ENCODE results near the gene RPS24. TPM values are rescaled to one million over a fixed set of nuclear protein-coding genes. Genes with fewer than 3 reads are reported as not detected.

RPS24 gene
- total and polyA plus RNA-seq, 2 of the 13 experiments (the other 11 are each of a cell fraction or from before 2014, with no cell fraction given): 2,690 to 3,319 TPM

DNA sequence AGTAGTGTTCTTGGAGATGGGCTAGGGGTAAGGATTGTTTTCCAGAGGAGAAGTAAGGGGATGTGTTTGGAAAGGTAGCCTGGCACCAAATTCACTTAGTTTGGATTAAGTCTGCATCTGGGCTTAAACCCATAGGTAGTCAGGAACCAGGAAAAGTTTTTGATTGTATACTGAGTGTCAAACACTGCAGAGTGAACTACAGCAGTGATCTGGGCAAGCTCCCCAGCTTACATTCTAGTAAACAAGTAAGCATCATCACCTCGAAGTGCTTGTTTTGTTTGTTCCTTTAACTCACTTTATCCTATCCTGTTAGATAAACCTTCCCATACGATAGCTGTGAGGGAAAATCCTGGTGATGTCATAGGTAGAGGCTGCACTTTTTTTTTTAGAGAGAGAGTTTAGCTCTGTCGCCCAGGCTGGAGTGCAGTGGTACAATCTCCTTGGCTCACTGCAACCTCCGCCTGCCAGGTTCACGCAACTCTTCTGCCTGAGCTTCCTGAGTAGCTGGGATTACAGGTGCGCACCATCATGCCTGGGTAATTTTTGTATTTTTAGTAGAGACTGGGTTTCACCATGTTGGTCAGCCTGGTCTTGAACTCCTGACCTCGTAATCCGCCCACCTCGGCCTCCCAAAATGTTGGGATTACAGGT lies 2.4 kb downstream of the RPS24 start:
- no peak for DNase-seq (ENCODE audit: low spot score)
- peaks cover 55% of the 10 kb centered on the region for H3K79me2 ChIP-seq (ENCODE audit: insufficient read depth, low read length)
- ATAC-seq: no peak
- no peak for TF ChIP-seq ZNF367 (CRISPR knock-in tag; IDR thresholded peaks at IDR 0.05; ENCODE audit: borderline replicate concordance)
- no peak for TF ChIP-seq KDM1A (CRISPR knock-in tag; IDR thresholded peaks at IDR 0.05)
- no peak for TF ChIP-seq LCORL (IDR thresholded peaks at IDR 0.05)
- TF ChIP-seq LCORL (CRISPR knock-in tag; IDR thresholded peaks at IDR 0.05): 0 out of 2 replicates have a peak, but pooled peaks have one; percentile 19
- no peak for TF ChIP-seq NAIF1 (CRISPR knock-in tag; IDR thresholded peaks at IDR 0.05; ENCODE audit: borderline replicate concordance)
- TF ChIP-seq ZNF777 (CRISPR knock-in tag; IDR thresholded peaks at IDR 0.05): 0 out of 2 replicates have a peak, but pooled peaks have one; percentile 11
- TF ChIP-seq ZNF572 (CRISPR knock-in tag; IDR thresholded peaks at IDR 0.05): no peak
- peak; percentile 53; the same call in 1 of the 2 replicates for TF ChIP-seq RBFOX2 (IDR thresholded peaks at IDR 0.05; ENCODE audit: low read depth, low read length)
- peak; percentile 45; the same call in 1 of the 2 replicates for TF ChIP-seq ATF7 (IDR thresholded peaks at IDR 0.05)
- no peak for TF ChIP-seq ATF7 (CRISPR knock-in tag; IDR thresholded peaks at IDR 0.05)
- TF ChIP-seq SRY (CRISPR knock-in tag; IDR thresholded peaks at IDR 0.05): no peak
- 0 out of 2 replicates have a peak, but pooled peaks have one; percentile 62 for TF ChIP-seq FOXO4 (CRISPR knock-in tag; conservative IDR thresholded peaks at IDR 0.05)
- no peak for TF ChIP-seq ZNF362 (CRISPR knock-in tag; IDR thresholded peaks at IDR 0.05; ENCODE audit: borderline replicate concordance)
- no peak for TF ChIP-seq ZNF230 (CRISPR knock-in tag; IDR thresholded peaks at IDR 0.05)
- TF ChIP-seq ZNF878 (CRISPR knock-in tag; IDR thresholded peaks at IDR 0.05): 0 out of 2 replicates have a peak, but pooled peaks have one; percentile 28
- TF ChIP-seq, protein P1, sequence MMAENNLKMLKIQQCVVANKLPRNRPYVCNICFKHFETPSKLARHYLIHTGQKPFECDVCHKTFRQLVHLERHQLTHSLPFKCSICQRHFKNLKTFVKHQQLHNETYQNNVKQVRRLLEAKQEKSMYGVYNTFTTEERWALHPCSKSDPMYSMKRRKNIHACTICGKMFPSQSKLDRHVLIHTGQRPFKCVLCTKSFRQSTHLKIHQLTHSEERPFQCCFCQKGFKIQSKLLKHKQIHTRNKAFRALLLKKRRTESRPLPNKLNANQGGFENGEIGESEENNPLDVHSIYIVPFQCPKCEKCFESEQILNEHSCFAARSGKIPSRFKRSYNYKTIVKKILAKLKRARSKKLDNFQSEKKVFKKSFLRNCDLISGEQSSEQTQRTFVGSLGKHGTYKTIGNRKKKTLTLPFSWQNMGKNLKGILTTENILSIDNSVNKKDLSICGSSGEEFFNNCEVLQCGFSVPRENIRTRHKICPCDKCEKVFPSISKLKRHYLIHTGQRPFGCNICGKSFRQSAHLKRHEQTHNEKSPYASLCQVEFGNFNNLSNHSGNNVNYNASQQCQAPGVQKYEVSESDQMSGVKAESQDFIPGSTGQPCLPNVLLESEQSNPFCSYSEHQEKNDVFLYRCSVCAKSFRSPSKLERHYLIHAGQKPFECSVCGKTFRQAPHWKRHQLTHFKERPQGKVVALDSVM (CRISPR knock-in tag; IDR thresholded peaks at IDR 0.05): no peak
- no peak for TF ChIP-seq MBNL3 (CRISPR knock-in tag; conservative IDR thresholded peaks at IDR 0.05)
- no peak for FAIRE-seq
- peak overlapping the region; percentile 71 for H3K27ac ChIP-seq (ENCODE audit: extremely low read length, insufficient read depth, low read length)
- H3K36me3 ChIP-seq (replicated peaks in 1 of 2; ENCODE audit: control insufficient read depth in 1 of 2, insufficient read depth in 2 of 2, low read length in 2 of 2): peaks cover 27 to 60% of the 10 kb centered on the region in 2 experiments
- ChIA-PET POLR2A (interaction anchor here (0.7 kb wide), 1 partner anchor 939 kb away, joined by 3 read pairs; no protein-coding TSS in a partner anchor), CTCF (ENCODE audit: low intra/inter-chr PET ratio, low total read pairs) (no interaction called here)
- peak overlapping the region; percentile 74 for H3K4me2 ChIP-seq (ENCODE audit: low read depth, low read length)
- intact Hi-C loops (cut with micrococcal nuclease; ENCODE audit: unreplicated experiment) (no loop called here), in situ Hi-C loops (cut with HindIII; ENCODE audit: extremely low pct_ligation_motif_present, low pct_unique_long_range_greater_than_20kb) (no loop called here)
- no TSS peak for BruUV-seq (replicated peaks)
- 91% methylated on average over 9 of the region's 9 CpGs for WGBS (ENCODE audit: low lambda C conversion rate)
- H3K27me3 ChIP-seq (ENCODE audit: control insufficient read depth in 1 of 2, insufficient read depth in 2 of 2, low read length in 2 of 2): no peaks in the 10 kb centered on the region; a peak in 2 of 5 replicates
- H4K20me1 ChIP-seq (ENCODE audit: insufficient read depth, low read length): peaks cover 67% of the 10 kb centered on the region
- H3K9ac ChIP-seq (ENCODE audit: insufficient read depth, low read depth, low read length): peak overlapping the region; percentile 44; the same call in 1 of the 2 replicates
- no peaks in the 10 kb centered on the region for H3K9me3 ChIP-seq (ENCODE audit: low read length)
- peak overlapping the region; percentile 1 to 91 (median 85); a peak in 2 of 6 replicates for H3K4me3 ChIP-seq (replicated peaks in 1 of 3; ENCODE audit: insufficient read depth in 1 of 3, low read depth in 2 of 3, low read length in 3 of 3)
- peaks cover 52% of the 10 kb centered on the region for H3K4me1 ChIP-seq (ENCODE audit: insufficient read depth, low read length)
- no peak overlapping the region for H2AFZ ChIP-seq (ENCODE audit: low read length)

Data from HepG2 (cell line).